Measurements from ENCODE around the gene IL1RL1.

The IL1RL1 gene

GRCh38 chr2:102383722-102384121 is 72.4 kb downstream of the IL1RL1 start:
- DNase-seq: no peak

GRCh38 chr2:102385522-102385921 is 74.2 kb downstream of the IL1RL1 start:
- no peak for DNase-seq

- DNase-seq: no peak
These were observed 74.6 kb downstream of the IL1RL1 start for GRCh38 chr2:102386004-102386403.

DNA sequence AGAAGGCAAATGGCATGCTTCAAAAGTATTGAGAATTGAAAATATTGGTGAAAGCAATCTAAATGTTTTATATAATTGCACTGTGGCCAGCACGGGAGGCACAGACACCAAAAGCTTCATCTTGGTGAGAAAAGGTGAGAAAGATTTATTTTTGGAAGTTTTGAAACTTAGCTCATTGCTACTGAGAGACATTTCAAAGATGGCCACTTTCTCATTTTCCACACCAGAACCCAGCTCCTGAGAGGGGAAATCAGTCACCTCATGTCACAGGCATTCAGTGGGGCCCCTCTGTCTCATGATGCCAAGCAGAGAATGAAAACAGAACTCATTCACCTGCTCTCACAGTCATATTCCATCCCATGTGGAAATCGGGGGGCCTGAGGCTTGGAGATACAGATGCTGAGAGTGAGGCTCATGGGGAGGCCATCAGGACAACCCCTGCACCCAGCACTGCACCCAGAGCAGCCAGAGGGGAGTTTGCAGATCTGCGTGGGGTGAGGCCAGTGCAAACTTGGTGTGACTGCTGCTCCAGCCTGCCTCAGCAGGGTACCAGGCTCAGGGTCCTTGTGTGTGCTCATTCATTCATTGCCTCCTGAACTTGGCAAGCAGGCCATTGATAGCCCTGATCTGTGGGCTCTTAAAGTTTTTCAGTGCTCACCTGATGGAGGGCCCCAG is 75.6 kb downstream of the IL1RL1 start:
- no peak for DNase-seq

- no peak for DNase-seq
These were observed 76.6 kb downstream of the IL1RL1 start for GRCh38 chr2:102387763-102388546.

- DNase-seq: no peak
These were observed 80.2 kb downstream of the IL1RL1 start for GRCh38 chr2:102391565-102391964.

GRCh38 chr2:102392096-102392495 is 80.7 kb downstream of the IL1RL1 start:
- DNase-seq: no peak

GRCh38 chr2:102392942-102393341 is 81.6 kb downstream of the IL1RL1 start:
- no peak for DNase-seq

- DNase-seq: no peak
These were observed 84.6 kb downstream of the IL1RL1 start for GRCh38 chr2:102396012-102396411.

GRCh38 chr2:102397209-102397608 is 85.8 kb downstream of the IL1RL1 start:
- no peak for DNase-seq

GRCh38 chr2:102399499-102400141 is 88.3 kb downstream of the IL1RL1 start:
- no peak for DNase-seq

GRCh38 chr2:102401456-102401855 is 90.1 kb downstream of the IL1RL1 start:
- DNase-seq: no peak

All from COR-L47 (cell line).